HG02840 (cell line): ENCODE data around the gene MARK3.
"Not testable (repeated sequence)": the region's sequence is repeated elsewhere in the genome, so short reads cannot be mapped to it uniquely, and the experiment has no call there.

Experiments used
- ATAC-seq: cut with Tn5 transposase; IDR thresholded peaks from one replicate; pipeline ENCODE4 v1.9.1; 2021; ENCODE audit warnings: mild to moderate bottlenecking, moderate library complexity, moderate number of reproducible peaks; ENCODE audit not compliant: unreplicated experiment, low FRiP score

MARK3 gene

DNA sequence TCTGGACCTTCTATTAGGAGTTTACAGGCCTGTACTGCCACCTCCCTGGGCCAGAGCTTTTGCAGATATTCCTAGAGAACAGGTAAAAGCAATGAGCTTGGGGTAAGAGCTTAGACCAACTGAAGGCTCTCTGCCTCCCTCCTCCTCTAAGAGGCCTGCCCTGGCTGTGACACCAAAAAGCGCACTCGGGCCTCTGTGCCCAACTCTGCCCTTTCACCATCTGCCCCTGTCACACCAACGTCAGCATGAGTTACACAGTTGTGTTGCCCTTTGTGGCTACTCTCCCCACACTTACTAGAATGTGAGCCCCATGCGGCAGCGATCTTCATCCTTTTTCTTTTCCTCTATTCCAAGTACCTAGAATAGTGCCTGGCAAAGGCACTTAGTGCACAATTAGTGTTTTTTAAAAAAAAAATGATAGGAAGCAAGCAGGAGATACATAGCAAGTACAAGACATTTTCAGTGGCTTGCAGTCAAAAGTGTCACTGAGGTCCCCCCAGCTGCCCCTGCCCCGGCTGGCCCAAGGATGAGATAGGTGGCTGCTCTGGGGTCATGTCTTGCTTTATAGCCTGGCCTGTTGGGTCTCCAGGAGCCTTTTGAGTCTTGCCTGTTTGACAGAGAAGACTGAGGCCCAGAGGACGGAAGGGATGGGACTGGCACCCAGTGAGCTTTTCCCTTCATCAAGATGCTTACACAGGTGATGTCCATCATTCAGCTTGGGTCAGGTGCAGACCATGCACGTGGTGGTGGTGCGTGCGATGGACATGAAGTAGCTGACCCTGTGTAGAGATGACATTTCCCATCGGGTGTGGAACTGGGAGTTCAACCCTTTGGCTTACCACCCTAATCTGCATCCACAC lies 124.9 kb downstream of the MARK3 start:
- no peak for ATAC-seq

DNA sequence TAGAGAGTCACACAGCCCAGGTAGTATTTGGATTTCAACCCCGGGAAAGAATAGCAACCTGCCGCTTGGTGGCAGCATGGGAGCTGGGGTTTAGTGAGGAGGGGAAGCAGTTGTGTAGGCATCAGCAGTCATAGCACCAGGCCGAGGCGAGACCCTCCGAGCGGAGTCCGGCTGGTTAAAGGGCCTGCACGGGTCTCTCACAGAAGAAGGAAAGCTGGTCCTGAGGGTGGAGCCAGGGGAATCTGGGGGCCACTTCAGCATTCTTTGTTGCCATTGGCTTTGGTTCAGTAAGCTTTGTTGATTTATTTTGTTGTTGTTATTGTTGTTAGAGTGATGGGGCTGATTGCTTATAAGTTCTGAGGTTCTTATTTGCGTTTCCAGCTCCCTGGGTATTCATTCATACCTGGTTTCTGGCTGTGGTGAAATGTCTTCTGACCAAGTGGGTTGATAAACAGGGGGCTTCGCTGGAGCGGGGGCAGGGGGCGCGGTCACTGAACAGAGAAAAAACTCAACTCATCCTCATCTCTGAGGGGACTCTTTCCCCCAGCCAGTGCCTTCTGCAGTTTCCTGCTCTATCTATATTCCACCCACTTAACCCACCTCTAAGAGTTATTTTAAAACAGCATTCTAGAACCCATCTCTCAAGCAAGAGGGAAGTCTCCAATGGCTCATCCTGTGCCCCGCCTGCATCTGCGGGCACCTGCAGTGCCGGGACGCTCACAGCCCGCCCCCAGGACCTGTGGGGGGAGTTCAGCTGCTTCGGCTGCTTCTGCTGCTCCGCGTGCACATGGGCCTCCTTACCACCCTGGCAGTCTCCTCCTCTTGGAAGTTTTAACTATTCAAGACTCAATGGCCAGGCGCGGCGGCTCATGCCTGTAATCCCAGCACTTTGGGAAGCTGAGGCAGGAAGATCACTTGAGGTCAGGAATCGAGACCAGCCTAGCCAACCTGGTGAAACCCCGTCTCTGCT lies 125.8 kb downstream of the MARK3 start:
- no peak for ATAC-seq

DNA sequence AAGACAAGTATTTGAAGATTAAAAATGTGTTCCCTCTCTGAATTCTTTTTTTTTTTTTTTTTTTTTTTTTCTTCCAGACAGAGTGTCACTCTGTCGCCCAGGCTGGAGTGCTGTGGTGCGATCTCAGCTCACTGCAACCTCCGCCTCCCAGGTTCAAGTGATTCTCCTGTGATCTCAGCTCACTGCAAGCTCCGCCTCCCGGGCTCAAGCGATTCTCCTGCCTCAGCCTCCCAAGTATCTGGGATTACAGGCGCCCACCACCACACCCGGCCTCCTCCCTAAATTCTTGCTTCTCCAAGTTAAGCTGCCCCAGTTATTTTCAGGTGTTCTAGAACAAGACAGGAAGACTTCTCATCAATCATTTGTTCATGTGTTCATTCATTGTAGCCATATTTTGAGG lies 127.0 kb downstream of the MARK3 start:
- not testable (repeated sequence) for ATAC-seq

DNA sequence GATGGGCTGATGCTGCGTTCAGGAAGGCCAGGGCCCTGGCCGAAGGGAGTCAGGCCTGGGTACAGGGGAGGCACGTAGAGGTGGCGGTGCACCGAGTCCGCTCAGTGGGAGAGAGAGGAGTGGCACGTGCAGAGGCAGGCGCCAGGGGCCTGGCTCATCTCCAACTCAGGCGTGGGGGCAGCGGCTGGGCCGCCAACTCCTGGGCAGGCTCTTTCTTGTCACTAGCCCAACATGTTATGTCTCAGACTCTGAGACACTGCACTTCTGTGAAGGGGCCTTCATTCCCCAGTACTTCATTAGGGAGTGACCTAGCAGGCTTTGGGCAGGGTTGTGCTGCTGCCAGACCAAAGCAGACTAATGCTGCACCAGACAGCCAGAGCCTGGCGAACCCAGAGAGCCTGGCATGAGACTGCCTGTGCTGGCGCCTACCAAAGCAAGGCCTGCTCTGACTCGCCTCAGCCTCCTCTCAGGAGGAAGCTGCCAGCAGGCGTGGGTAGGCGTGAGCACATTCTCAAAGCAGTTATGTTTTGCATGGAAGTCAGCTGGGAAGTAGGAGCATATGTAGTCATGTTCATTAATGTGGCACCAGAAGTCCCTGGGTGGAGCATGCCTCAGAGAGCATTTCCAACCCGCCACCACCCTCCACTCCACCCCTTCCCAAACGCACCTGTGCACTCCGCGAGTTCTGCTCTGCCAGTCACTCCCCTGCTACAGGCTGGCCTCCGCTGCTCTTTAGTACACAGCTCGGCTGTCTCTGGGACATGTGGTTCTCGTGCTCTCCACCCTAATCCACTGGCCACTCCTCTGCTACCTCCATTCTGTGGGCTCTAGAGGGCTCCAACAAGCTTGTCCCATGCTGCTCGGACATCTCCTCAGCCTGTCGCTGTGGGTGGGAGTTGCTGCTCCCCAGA lies 127.7 kb downstream of the MARK3 start:
- no peak for ATAC-seq

DNA sequence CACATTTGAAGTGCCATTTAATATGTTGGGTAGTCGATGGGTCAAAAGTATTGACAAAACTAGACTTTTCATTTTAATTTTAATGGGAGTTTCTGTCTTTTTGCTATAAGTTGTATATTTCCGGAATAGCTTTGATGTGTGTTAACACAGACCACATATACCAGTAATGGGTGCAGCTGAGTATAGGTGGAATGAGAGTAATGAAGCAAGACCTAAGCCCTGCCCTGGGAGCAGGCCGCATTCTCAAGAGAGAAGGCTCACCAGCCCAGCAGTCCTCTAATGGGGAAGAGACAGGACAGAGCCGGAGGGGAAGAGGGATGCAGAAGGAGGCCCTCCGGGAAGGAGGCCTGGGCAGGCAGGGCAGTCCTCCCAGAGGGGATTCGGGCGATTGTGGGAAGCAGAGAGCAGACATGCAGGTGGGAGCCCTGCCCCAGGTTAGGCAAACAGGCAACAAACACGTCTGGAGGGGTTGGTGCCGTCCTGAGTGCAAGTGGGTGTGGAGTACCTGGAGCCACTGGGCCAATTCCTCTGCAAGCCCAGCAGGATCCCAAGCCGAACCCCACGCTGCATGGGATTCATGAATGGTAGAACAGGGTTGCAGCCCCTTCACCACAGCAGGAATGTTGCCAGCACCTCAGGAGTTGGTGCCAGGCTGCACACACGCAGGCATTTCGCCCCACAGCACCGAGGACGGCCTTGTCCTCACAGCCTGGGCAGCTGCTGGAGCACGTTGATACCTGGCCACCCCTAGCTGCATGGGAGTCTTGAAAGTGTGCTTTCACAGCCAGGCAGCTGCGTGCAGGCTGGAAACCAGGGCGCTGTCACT lies 129.6 kb downstream of the MARK3 start:
- no peak for ATAC-seq

DNA sequence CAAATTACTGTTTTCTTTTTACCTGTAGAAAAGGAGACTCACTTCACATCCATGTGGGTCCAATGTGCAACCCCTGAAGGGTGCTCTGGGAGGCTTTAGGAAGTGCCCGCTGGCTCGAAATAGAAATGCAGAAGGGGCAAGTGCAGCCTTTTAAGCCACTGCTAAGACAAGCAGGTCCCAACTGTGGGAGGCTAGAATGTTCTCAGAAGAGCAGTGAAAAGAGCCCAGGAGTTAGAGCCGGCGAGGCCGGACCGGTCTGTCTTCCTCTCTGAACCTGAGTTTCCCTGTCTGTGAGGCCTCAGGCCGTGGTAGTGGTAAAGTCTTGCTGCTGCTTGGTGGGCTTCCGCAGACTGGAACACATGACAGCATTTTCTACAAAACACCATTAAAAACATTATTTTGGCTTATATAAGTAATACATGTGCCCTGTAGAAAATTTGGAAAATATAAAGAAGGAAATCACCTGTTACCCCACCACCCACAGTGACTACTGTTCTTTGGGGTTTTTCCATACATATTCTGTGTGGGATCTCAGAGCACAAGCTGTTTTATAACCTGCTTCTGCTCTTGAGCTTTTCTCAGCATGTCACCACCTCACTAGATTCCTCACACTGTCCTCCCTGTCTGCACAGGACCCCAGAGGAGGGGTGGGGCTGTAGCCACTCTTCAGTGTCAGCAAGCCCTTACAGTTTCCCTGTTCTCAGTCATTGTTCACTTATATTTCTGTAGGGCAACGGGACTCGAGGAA lies 131.4 kb downstream of the MARK3 start:
- ATAC-seq: no peak

DNA sequence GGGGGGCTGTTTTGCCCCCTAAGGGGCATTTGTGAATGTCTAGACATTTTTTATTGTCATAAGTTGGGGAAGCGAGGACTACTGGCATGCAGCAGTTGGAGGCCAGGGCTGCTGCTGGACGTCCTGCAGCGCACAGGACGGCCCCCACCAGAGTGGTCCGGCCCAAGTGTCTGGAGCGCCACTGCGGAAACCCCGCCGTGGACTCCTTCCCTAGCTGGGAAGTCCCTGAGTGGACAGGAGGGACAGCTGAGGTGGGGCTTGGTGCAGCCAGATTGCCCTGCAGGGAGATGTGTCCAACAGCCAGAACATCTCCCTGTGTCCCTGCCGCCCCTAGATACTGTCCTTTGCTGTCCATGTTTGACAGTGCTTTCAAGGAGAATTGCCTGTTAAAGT lies 132.0 kb downstream of the MARK3 start:
- no peak for ATAC-seq

DNA sequence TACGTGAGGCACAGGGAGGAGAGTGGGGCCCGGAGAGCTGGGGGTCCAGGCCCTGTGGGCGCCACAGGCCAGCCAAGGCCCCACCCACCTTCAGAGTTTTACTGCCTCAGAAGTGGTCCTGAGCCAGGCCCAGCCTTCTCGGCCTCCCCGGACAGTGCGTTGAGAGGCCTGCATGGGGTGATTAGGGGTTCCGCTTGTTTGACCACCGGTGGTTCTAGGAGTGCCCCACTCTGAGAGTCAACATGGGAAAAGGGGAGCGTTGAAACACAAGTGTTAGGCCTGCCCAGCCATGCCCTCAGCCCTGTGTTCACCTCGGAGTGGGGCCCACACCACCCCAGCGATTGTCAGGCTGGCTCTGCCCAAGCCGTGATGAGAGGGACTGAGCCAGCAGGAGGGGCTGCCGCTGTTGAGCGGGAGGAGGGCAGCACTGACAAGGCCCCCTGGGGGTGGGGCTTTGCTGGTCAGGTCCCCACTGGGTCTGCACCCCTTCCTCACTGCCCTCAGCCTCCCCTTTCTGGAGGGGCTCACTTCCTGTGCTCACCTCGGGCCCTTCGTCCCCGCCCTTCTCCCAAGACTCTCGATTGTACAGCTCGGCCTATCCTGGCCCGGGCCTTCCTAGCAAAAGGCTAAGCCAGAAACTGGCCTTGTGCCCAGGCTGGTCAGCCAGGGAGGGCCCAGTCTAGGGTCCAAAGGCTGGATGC lies 132.7 kb downstream of the MARK3 start:
- no peak for ATAC-seq

DNA sequence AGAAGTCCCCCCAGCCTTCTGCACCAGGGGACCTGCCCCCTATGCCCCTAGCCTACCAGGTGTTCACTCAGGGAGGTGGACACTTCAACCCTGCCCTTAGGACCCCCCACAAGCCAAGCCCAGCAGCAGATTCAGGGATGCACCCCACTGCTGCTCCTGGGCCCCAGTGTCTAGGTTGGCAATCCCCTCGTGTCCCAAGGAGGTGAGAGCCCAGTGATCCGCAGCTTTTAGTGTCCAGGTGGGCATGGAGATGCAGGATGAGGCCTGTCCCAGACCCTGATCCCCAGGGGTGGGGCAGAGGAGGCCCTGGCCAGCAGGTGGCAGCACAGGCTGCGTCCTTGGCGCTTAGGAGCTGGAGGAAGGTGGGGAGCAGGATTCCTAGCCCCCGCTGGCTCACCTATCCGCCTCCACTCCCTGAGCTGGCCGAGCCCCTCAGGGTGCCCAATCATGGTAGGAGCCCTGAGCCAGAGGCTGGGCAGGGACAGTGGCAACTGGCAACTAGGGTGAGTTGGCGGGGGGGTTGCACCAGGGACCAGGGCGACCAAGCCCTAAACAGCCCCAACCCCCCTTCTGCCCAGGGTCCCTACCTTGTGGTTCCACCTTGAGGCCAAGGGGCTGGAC lies 133.3 kb downstream of the MARK3 start:
- no peak for ATAC-seq

DNA sequence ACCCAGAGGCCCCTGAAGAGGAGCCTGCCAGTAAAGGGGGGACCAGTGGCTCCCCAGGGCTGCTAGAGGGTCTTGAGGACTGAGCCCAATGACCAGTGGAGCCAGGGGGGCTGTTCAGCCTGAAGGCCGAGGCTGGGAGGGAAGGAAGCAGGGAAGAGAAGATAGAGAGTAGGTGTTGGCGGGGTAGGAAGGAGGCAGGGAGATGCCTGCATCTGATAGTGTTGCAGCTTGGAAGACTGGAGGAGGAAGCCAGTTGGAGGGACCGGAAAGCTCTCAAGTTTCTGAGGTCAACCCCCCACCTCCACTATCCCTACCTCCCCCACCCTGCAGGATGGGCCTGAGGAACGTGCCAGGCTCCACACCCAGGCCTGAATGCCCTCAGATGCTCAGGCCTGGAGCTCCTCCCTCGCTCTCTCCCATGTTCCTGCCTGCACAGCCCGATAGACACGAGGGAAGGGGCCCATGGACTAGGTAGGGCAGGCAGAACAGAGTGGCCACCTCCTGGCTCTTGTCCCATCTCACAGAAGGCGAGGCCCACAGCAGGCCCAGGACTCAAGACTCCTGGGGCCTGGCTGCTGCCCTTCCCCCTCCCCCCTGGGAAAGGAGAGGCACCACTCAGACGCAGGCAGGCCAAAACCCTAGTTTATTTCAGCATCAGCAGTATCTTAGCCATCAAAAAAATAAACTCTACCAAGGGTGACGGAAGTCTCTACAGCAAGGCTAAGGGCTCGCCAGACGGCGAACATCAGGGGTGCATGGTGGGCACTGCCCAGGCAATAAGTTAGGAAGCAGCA lies 134.0 kb downstream of the MARK3 start:
- ATAC-seq: no peak

DNA sequence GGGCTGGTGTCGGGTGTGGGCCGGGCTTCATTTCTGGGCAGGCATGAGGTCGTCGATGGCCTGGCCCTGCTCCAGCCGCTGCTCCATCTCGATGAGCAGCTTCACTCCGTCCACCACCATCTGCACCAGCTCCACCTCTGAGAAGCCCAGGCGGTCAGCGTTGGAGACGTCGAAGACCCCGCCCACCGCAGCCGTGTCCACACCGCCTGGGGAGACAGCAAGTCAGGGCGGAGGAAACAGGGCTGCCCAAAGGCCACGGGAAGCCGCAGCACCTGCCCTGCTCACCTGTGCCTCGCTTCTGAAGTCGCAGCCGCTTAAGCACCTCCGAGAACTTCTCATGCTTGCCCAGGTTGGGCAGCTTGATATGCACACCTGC lies 134.6 kb downstream of the MARK3 start:
- ATAC-seq: no peak

DNA sequence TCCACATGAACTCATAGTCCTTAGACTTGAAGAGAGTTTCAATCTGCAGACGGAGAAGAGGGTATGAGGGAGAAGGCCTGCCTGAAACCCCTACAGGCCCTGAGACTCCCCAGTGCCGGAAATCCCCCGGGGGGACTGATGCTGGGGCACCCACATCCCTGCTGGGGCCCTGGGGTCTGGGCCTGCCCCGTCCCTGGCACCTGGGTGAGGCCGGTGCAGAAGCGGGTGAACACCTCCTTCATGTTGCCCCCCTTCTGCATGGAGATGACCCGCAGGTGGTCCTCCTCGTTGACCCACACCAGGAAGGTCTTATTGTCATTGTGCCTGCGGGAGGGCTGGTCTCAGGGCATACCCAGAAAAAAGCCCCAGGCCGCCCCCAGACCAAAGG lies 135.0 kb downstream of the MARK3 start:
- no peak for ATAC-seq

DNA sequence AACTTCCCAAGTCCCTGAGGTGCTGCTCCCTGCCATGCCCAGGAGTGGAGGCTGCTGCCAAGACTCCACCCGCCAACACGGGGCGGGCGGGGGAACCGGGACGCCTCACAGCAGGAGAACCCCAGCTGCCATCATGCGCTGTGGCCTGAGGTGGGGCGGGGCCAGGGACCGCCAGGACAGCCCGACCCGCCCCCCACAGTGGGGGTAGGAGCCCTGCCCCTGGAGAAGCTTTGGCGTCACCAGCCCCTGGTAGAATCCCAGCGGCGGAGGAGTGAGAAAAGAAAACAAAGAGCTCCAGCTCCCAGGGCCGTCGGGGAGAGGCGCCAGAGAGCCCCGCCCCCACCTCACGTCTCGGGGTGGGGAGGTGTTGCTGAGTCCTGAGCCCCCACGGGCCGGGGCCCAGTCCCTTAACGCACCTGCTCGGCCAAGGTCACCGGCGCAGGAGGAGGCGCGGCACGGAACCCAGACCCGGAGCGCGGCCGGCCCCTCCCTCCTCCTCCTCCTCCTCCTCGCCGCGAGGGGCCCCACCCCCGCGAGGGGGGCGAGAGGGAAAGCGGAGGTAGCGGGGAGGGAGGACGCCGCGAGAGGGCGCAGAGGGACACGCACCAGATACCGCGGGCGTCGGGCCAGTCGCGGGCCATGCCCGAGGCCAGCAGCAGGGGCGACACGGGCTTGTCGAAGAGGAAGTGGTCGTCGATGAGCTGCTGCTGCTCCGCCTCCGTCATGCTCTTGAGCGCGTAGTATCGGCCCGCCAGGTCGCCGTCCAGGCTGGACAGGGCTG lies 135.6 kb downstream of the MARK3 start:
- ATAC-seq: no peak

DNA sequence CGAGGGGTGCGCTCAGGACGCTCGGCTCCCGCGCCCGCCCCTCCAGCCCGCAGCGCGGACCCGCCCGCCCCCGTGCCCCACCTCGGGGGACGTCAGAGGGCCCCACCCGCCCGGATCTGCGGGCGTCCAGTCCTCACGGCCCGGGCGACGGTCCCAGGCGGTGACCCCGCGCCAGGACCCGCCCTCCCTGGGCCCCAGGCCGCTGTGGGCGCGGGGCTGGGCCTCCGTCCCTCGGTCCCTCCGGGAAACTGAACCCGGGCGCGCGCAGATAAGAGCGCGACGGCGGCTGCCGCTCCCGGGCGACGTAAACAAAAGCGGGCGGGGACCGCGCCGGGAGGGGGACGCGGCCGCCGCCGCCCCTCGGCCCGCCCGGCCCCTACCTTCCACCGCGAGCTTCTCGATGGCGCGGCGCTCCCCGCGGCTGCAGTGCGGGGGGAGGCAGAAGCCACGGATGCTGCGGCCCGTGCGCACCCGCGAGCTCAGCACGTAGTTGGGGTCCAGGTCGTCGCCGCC lies 136.3 kb downstream of the MARK3 start:
- no peak for ATAC-seq

DNA sequence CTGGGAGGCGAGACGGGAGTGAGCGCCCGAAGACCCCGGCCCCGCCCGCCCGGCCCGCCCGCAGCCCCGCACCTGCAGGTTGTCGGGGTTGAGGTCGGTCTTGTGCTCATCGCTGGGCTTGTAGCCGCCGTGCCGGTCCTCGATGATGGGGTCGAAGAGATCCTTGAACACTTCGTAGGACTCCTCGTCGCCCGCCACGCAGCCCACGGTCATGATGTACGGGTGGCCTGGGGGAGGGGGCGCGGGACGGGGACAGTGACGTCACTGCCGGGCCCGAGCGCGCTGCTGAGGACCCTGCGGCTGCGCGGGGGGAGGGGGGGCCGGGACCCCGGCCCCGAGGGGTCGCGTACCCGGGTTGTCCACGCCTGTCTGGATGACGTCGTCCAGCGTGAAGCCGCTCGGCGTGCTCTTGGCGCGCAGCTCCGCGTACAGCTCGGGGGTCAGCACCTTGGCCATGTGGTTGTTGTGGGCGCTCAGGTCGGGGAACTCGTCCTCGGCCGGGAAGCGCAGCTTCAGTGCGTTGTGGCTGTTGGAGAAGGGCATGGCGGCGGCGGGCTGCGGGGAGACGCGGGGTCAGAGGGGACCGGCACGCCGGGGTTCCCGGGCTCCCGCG lies 136.8 kb downstream of the MARK3 start:
- ATAC-seq: no peak
